ENCODE data around the gene LRRC4C. TPM values are rescaled to one million over a fixed set of nuclear protein-coding genes. Genes with fewer than 3 reads are reported as not detected.

Gene LRRC4C
- total RNA-seq, 4 donors from 2014 or later, result 0.40 to 1.7 TPM; not detected in 2

GRCh38 chr11:40445391-40445790, 1014.1 kb downstream of the LRRC4C start:
- no peak overlapping the region for H3K4me3 ChIP-seq

GRCh38 chr11:40444151-40444550, 1015.3 kb downstream of the LRRC4C start:
- TF ChIP-seq CTCF (IDR thresholded peaks at IDR 0.05) (no peak), POLR2A (IDR thresholded peaks at IDR 0.05) (no peak)
- Histone ChIP-seq H3K9me3 (peaks cover 0 to 4% (median 0%) of the 10 kb centered on the region in 4 donors), H3K4me3 (no peak overlapping the region), H3K27ac (no peak overlapping the region), H3K27me3 (no peaks in the 10 kb centered on the region), H3K4me1 (no peaks in the 10 kb centered on the region), H3K36me3 (no peaks in the 10 kb centered on the region)
- no peak for DNase-seq

More at GRCh38 chr11:40445391-40445790, 1014.1 kb downstream of the LRRC4C start:
- TF ChIP-seq CTCF (IDR thresholded peaks at IDR 0.05) (no peak), POLR2A (IDR thresholded peaks at IDR 0.05) (no peak)
- H3K36me3 ChIP-seq, result no peaks in the 10 kb centered on the region
- peaks cover 0 to 4% (median 0%) of the 10 kb centered on the region in 4 donors for H3K9me3 ChIP-seq
- no peak for DNase-seq
- H3K4me1 ChIP-seq, result no peaks in the 10 kb centered on the region
- H3K27ac ChIP-seq, result no peak overlapping the region
- no peaks in the 10 kb centered on the region for H3K27me3 ChIP-seq

GRCh38 chr11:40435344-40435743, 1024.1 kb downstream of the LRRC4C start:
- TF ChIP-seq POLR2A (IDR thresholded peaks at IDR 0.05) (no peak), CTCF (IDR thresholded peaks at IDR 0.05) (no peak)
- Histone ChIP-seq H3K9me3 (no peaks in the 10 kb centered on the region), H3K36me3 (no peaks in the 10 kb centered on the region), H3K4me3 (no peak overlapping the region), H3K4me1 (no peaks in the 10 kb centered on the region), H3K27me3 (no peaks in the 10 kb centered on the region), H3K27ac (no peak overlapping the region)
- no peak for DNase-seq

GRCh38 chr11:40434926-40435325, 1024.5 kb downstream of the LRRC4C start:
- Histone ChIP-seq H3K27ac (no peak overlapping the region), H3K36me3 (no peaks in the 10 kb centered on the region), H3K9me3 (no peaks in the 10 kb centered on the region), H3K4me3 (no peak overlapping the region), H3K4me1 (no peaks in the 10 kb centered on the region), H3K27me3 (no peaks in the 10 kb centered on the region)
- DNase-seq, result no peak
- no peak for TF ChIP-seq CTCF (IDR thresholded peaks at IDR 0.05)
- no peak for TF ChIP-seq POLR2A (IDR thresholded peaks at IDR 0.05)

GRCh38 chr11:40432358-40432757, 1027.1 kb downstream of the LRRC4C start:
- no peaks in the 10 kb centered on the region for H3K27me3 ChIP-seq
- no peak overlapping the region for H3K27ac ChIP-seq
- no peak for DNase-seq
- TF ChIP-seq POLR2A (IDR thresholded peaks at IDR 0.05) (no peak), CTCF (IDR thresholded peaks at IDR 0.05) (no peak)
- no peak overlapping the region for H3K4me3 ChIP-seq
- H3K36me3 ChIP-seq, result no peaks in the 10 kb centered on the region
- no peaks in the 10 kb centered on the region for H3K9me3 ChIP-seq
- no peaks in the 10 kb centered on the region for H3K4me1 ChIP-seq

- H3K36me3 ChIP-seq, result no peaks in the 10 kb centered on the region
- no peak overlapping the region for H3K27ac ChIP-seq
- H3K27me3 ChIP-seq, result no peaks in the 10 kb centered on the region
- no peaks in the 10 kb centered on the region for H3K4me1 ChIP-seq
- no peak for DNase-seq
- H3K4me3 ChIP-seq, result no peak overlapping the region
- TF ChIP-seq CTCF (IDR thresholded peaks at IDR 0.05) (no peak), POLR2A (IDR thresholded peaks at IDR 0.05) (no peak)
- H3K9me3 ChIP-seq, result no peaks in the 10 kb centered on the region
Observed at GRCh38 chr11:40425168-40425567, 1034.3 kb downstream of the LRRC4C start.

All from Peyer's patch (tissue), 4 donors.